Loucy (cell line): ENCODE measurements around the gene LRRC75B.

ENCODE experiments used
- H2AFZ ChIP-seq: fragments of 200-600 bp; sonication (generic); 2 replicates; pipeline ENCODE4 v1.6.0; 2016; ENCODE audit warnings: antibody characterized with exemption, mild to moderate bottlenecking, low read length, moderate library complexity
- H3F3A ChIP-seq: fragments of 200-600 bp; 2 replicates; pipeline ENCODE4 v1.6.0; 2016; ENCODE audit warnings: antibody characterized with exemption, low read depth, mild to moderate bottlenecking
- H3K27me3 ChIP-seq: fragments of 200-600 bp; sonication (generic); 2 replicates; pipeline ENCODE4 v1.6.1; 2014; ENCODE audit warnings: low read length, mild to moderate bottlenecking; ENCODE audit not compliant: insufficient read depth, poor library complexity, severe bottlenecking
- H3K36me3 ChIP-seq: fragments of 200-600 bp; sonication (generic); 2 replicates; pipeline ENCODE4 v1.6.1; 2016; ENCODE audit warnings: low read length; ENCODE audit not compliant: insufficient read depth
- H3K4me1 ChIP-seq: fragments of 200-600 bp; sonication (generic); 2 replicates; pipeline ENCODE4 v1.5.1; 2014; ENCODE audit warnings: low read length, mild to moderate bottlenecking; ENCODE audit not compliant: insufficient read depth, poor library complexity, severe bottlenecking
- H3K4me2 ChIP-seq: fragments of 200-600 bp; sonication (generic); 2 replicates; pipeline ENCODE4 v1.6.0; 2014; ENCODE audit warnings: antibody characterized with exemption, low read length, low read depth, mild to moderate bottlenecking; ENCODE audit not compliant: poor library complexity, severe bottlenecking
- H3K4me3 ChIP-seq: fragments of 200-600 bp; sonication (generic); 2 replicates; pipeline ENCODE4 v1.5.1; 2014; ENCODE audit warnings: low read length, mild to moderate bottlenecking, mixed read lengths; ENCODE audit not compliant: poor library complexity, severe bottlenecking
- H3K79me2 ChIP-seq: fragments of 200-600 bp; sonication (generic); 2 replicates; pipeline ENCODE4 v1.6.1; 2014; ENCODE audit warnings: low read length; ENCODE audit not compliant: insufficient read depth
- H3K9ac ChIP-seq: fragments of 200-600 bp; sonication (generic); 2 replicates; pipeline ENCODE4 v1.6.0; 2014; ENCODE audit warnings: mild to moderate bottlenecking, low read depth, low read length, moderate library complexity; ENCODE audit not compliant: poor library complexity, severe bottlenecking
- H3K9me2 ChIP-seq: fragments of 200-600 bp; sonication (generic); replicated peaks from 2 replicates; pipeline ENCODE4 v1.6.1; 2016; ENCODE audit warnings: low read depth, low read length, mixed read lengths
- H3K9me3 ChIP-seq: fragments of 200-600 bp; sonication (generic); 2 replicates; pipeline ENCODE4 v1.6.1; 2014; ENCODE audit warnings: mild to moderate bottlenecking, antibody characterized with exemption, low read length, low read depth; ENCODE audit not compliant: insufficient read depth
- H4K20me1 ChIP-seq: fragments of 200-600 bp; sonication (generic); 2 replicates; pipeline ENCODE4 v1.6.0; 2014; ENCODE audit warnings: antibody characterized with exemption, low read length, mild to moderate bottlenecking; ENCODE audit not compliant: insufficient read depth, poor library complexity, severe bottlenecking
- CTCF ChIP-seq: fragments of 200-600 bp; sonication (generic); conservative IDR thresholded peaks from 2 replicates; pipeline ENCODE4 v1.5.1; 2014; ENCODE audit warnings: mild to moderate bottlenecking, antibody characterized with exemption, low read length
- EZH2phosphoT487 ChIP-seq: fragments of 200-600 bp; IDR thresholded peaks from 2 replicates; pipeline ENCODE4 v1.6.1; 2018; ENCODE audit warnings: antibody characterized with exemption, mild to moderate bottlenecking, moderate library complexity, borderline replicate concordance

The LRRC75B gene

GRCh38 chr22:24578355-24579257, 14.3 kb downstream of the LRRC75B start:
- H3K9ac ChIP-seq, result no peak overlapping the region
- no peaks in the 10 kb centered on the region for H3K9me2 ChIP-seq
- H3F3A ChIP-seq, result no peaks in the 10 kb centered on the region
- no peaks in the 10 kb centered on the region for H3K27me3 ChIP-seq
- H3K4me1 ChIP-seq, result no peaks in the 10 kb centered on the region
- H2AFZ ChIP-seq, result no peak overlapping the region
- H3K4me3 ChIP-seq, result no peak overlapping the region
- no peaks in the 10 kb centered on the region for H3K79me2 ChIP-seq
- no peak for TF ChIP-seq CTCF
- no peak for TF ChIP-seq EZH2phosphoT487
- no peaks in the 10 kb centered on the region for H3K9me3 ChIP-seq
- peaks cover 25% of the 10 kb centered on the region; the same call in 1 of the 2 replicates for H3K36me3 ChIP-seq
- H3K4me2 ChIP-seq, result no peak overlapping the region
- no peaks in the 10 kb centered on the region for H4K20me1 ChIP-seq

- H3F3A ChIP-seq, result no peaks in the 10 kb centered on the region
- no peaks in the 10 kb centered on the region for H3K79me2 ChIP-seq
- H3K4me2 ChIP-seq, result no peak overlapping the region
- H3K27me3 ChIP-seq, result no peaks in the 10 kb centered on the region
- peaks cover 44% of the 10 kb centered on the region; the same call in 1 of the 2 replicates for H3K36me3 ChIP-seq
- H3K9me3 ChIP-seq, result no peaks in the 10 kb centered on the region
- no peak for TF ChIP-seq CTCF
- TF ChIP-seq EZH2phosphoT487, result no peak
- no peaks in the 10 kb centered on the region for H3K4me1 ChIP-seq
- H3K4me3 ChIP-seq, result no peak overlapping the region
- H4K20me1 ChIP-seq, result no peaks in the 10 kb centered on the region
- no peak overlapping the region for H3K9ac ChIP-seq
- no peak overlapping the region for H2AFZ ChIP-seq
- H3K9me2 ChIP-seq, result no peaks in the 10 kb centered on the region
Observed at GRCh38 chr22:24576778-24577177, 16.1 kb downstream of the LRRC75B start.

DNA sequence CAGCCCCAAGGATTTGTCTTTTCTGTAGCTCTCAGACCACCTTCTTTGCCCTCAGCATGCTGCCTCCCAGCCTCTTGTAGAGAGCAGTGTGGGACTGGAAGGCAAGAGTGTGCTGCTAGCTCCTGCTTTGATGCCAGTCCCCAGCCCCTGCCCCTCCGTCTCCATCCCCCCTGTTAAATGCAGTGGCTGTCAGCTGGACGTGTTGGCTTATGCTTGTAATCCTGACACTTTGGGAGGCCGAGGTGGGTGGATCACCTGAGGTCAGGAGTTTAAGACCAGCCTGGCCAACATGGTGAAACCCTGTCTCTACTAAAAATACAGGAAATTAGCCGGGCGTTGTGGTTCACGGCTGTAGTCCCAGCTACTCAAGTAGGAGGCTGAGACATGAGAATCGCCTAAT, 21.6 kb downstream of the LRRC75B start:
- H3K27me3 ChIP-seq, result no peaks in the 10 kb centered on the region
- no peak for TF ChIP-seq CTCF
- TF ChIP-seq EZH2phosphoT487, result no peak
- no peaks in the 10 kb centered on the region for H3K4me1 ChIP-seq
- no peak overlapping the region for H3K9ac ChIP-seq
- no peak overlapping the region for H2AFZ ChIP-seq
- no peak overlapping the region for H3K4me3 ChIP-seq
- no peak overlapping the region for H3K4me2 ChIP-seq
- no peaks in the 10 kb centered on the region for H3K9me3 ChIP-seq
- peaks cover 23% of the 10 kb centered on the region for H4K20me1 ChIP-seq
- no peaks in the 10 kb centered on the region for H3K9me2 ChIP-seq
- H3K36me3 ChIP-seq, result peaks cover 84% of the 10 kb centered on the region; the same call in 1 of the 2 replicates
- H3F3A ChIP-seq, result no peaks in the 10 kb centered on the region
- peaks cover 22% of the 10 kb centered on the region for H3K79me2 ChIP-seq
